Activated CD4-positive, alpha-beta T cell treated with anti-CD3 and anti-CD28 coated beads, Interleukin-2, amount 10 ng/mL, durations not matched to agents 7 days and 5 days (primary cell): ENCODE data around the gene PTN. TPM values are rescaled to one million over a fixed set of nuclear protein-coding genes. Genes with fewer than 3 reads are reported as not detected.
"Not testable (repeated sequence)": the region's sequence is repeated elsewhere in the genome, so short reads cannot be mapped to it uniquely, and the experiment has no call there.

Experiments
- CTCF ChIA-PET: fragments of 350-600 bp; sonication (Branson Sonifier 250); formaldehyde crosslinking; loops from one replicate; lab custom pipeline; 2021; ENCODE audit warnings: antibody characterized with exemption; lab: Charles Lee
- POLR2A ChIA-PET: fragments of 350-600 bp; sonication (Branson Sonifier 250); formaldehyde crosslinking; loops from one replicate; lab custom pipeline; 2021; ENCODE audit warnings: antibody characterized with exemption; lab: Charles Lee
- DNase-seq: peaks from one replicate; pipeline ENCODE4 v3.0.0-alpha.2; 2020
- H3K27ac Mint-ChIP-seq: one replicate; pipeline ENCODE4 v1.8.0; 2021; ENCODE audit warnings: mild to moderate bottlenecking, moderate library complexity, mixed read lengths
- H3K27me3 Mint-ChIP-seq: one replicate; pipeline ENCODE4 v1.8.0; 2021; ENCODE audit warnings: mixed read lengths
- H3K36me3 Mint-ChIP-seq: one replicate; pipeline ENCODE4 v1.8.0; 2021; ENCODE audit warnings: low read depth, mixed read lengths
- H3K4me1 Mint-ChIP-seq: one replicate; pipeline ENCODE4 v1.8.0; 2021; ENCODE audit warnings: mixed read lengths
- H3K4me3 Mint-ChIP-seq: one replicate; pipeline ENCODE4 v1.8.0; 2021; ENCODE audit warnings: mild to moderate bottlenecking, moderate library complexity, mixed read lengths
- H3K9me3 Mint-ChIP-seq: one replicate; pipeline ENCODE4 v1.8.0; 2021; ENCODE audit warnings: mixed read lengths
- total RNA-seq, 2 experiments: library from RNA; stranded (reverse); gene quantifications; one replicate each; pipeline ENCODE4 v1.2.3, GENCODE V29; 2021

PTN gene
- total RNA-seq, 2 experiments from 2014 or later: not detected

DNA sequence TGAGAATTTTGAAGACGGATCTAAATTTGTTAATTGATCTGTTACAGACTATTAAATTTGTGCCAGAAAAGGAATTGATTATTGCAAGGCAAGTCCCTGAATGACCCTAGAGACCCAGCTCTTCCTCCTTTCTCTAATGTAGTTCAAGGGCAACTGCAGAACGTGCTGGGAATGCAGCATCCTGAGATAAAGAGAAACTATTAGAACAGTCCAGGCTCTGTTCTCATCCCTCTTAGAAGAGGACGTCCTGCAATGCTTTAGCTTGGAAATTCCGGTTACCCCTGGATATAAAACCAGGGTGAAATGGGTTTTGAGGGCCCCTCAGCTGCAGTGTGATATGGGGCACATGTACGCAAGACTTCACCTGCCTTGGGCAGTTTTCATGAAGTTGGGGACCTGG lies 67.3 kb downstream of the PTN start:
- no peak for DNase-seq
- POLR2A ChIA-PET: no interaction called here
- no peaks in the 10 kb centered on the region for H3K36me3 Mint-ChIP-seq
- no peaks in the 10 kb centered on the region for H3K9me3 Mint-ChIP-seq
- no peak overlapping the region for H3K4me3 Mint-ChIP-seq
- H3K4me1 Mint-ChIP-seq: no peaks in the 10 kb centered on the region
- CTCF ChIA-PET: interaction anchor here (0.7 kb wide), 1 partner anchor 1658 kb away, joined by 3 read pairs; no protein-coding TSS in a partner anchor
- no peaks in the 10 kb centered on the region for H3K27me3 Mint-ChIP-seq
- H3K27ac Mint-ChIP-seq: no peak overlapping the region

DNA sequence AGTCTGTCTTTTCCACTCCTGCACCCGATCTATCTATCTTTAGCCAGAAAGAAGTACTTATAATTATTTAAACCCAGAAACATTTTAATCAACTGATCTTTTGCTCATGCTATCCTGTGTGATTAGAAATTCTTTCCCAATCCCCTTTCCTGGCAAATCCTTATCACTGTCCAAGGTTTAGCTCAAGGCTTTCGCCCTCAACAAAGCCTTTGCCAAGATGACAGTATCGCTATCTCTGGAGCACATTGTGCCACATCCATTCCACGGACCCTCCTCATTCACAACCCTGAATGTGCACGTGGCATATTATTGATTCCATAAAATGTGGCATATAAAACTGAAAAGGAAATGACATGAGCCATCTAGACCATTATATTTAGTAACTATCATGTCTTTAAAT lies 71.3 kb downstream of the PTN start:
- no peak for DNase-seq
- ChIA-PET CTCF (no interaction called here), POLR2A (no interaction called here)
- no peak overlapping the region for H3K27ac Mint-ChIP-seq
- H3K9me3 Mint-ChIP-seq: peaks cover 5% of the 10 kb centered on the region
- H3K27me3 Mint-ChIP-seq: no peaks in the 10 kb centered on the region
- H3K4me3 Mint-ChIP-seq: no peak overlapping the region
- no peaks in the 10 kb centered on the region for H3K4me1 Mint-ChIP-seq
- H3K36me3 Mint-ChIP-seq: no peaks in the 10 kb centered on the region

DNA sequence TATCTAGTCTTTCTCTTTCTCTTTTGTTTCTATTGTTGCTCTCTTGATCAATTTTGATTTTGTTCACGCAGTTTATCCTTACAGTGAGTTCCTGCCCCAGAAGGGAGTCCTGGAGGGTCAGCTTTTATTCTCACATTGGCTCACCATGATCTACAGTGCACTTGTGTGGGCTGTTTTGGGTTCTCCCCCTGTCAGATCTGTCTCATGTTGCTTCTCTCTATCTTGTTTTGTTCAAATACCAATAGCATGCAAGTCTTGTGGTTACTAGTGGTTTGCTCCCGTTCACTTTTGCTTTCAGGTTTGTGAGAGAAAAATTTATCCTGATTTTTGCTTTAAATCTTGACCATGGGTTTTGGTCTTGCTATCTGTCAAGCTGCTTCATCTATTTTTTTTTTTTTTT lies 74.3 kb downstream of the PTN start:
- no peak overlapping the region for H3K4me3 Mint-ChIP-seq
- H3K4me1 Mint-ChIP-seq: no peaks in the 10 kb centered on the region
- H3K27ac Mint-ChIP-seq: no peak overlapping the region
- POLR2A ChIA-PET: no interaction called here
- no peaks in the 10 kb centered on the region for H3K27me3 Mint-ChIP-seq
- peaks cover 5% of the 10 kb centered on the region for H3K9me3 Mint-ChIP-seq
- CTCF ChIA-PET: no interaction called here
- no peaks in the 10 kb centered on the region for H3K36me3 Mint-ChIP-seq
- DNase-seq: no peak

DNA sequence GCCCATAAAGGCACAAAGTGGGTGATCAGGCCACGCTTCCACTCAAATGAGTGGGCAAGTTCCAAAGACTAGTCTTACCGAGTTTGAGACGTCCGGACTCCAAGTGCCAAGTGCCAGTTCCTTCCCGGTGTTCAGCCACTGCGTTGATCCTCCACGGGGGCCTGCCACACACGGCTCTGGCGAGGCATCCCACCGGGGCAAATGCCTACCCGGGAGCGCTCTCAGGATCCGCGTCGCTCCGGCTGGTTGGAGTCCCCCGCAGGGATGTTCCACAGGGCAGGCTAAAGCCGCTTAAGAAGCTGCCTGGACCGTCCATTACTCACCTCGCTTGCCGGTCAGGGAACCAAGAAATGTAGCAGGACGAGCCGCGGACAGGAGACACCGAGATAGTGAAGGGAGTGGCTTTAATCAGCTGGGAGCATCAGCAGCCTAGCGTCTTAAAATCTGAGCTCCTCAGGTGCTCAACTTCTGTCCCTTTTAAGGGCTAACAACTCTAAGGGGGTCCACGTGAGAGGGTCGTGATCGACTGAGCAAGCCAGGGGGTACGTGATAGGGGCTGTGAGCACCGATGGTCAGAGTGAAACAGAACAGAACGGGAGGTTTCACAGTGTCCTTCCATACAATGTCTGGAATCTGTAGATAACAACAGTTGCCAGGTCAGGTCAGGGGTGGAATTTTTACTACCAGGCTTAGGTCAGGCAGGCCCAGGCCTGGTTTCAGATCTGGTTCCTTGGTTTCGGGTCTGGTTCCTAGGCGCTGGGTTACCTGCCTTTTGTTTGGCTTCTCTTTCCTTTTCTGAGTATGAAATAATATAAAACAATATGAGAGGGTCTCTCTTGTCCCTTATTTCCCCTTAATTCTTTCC lies 75.3 kb downstream of the PTN start:
- H3K36me3 Mint-ChIP-seq, POLR2A ChIA-PET, H3K27ac Mint-ChIP-seq, H3K4me1 Mint-ChIP-seq, H3K4me3 Mint-ChIP-seq, DNase-seq, H3K27me3 Mint-ChIP-seq, CTCF ChIA-PET, H3K9me3 Mint-ChIP-seq: not testable (repeated sequence)

DNA sequence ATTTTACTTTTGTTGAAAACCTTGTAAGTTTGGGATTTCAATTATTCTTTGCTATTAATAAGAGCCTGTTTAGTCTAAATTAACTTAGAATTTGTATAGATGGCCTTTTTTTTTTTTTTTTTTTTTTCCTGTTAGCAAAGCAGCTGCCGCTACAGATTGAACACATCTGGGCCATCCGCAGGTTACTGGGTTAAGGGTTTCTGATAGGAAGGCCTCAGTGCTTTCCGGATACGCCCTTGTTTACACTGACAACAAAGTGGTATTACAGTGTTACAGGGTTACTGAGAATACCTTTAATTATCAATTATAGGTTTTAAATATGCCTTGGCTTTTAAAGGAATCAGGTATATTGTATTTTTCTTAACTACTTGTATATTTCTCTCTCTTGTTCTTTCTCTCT lies 76.8 kb downstream of the PTN start:
- H3K9me3 Mint-ChIP-seq: peaks cover 7% of the 10 kb centered on the region
- POLR2A ChIA-PET: no interaction called here
- CTCF ChIA-PET: no interaction called here
- no peak overlapping the region for H3K27ac Mint-ChIP-seq
- DNase-seq: no peak
- no peaks in the 10 kb centered on the region for H3K4me1 Mint-ChIP-seq
- no peaks in the 10 kb centered on the region for H3K27me3 Mint-ChIP-seq
- no peaks in the 10 kb centered on the region for H3K36me3 Mint-ChIP-seq
- H3K4me3 Mint-ChIP-seq: no peak overlapping the region

DNA sequence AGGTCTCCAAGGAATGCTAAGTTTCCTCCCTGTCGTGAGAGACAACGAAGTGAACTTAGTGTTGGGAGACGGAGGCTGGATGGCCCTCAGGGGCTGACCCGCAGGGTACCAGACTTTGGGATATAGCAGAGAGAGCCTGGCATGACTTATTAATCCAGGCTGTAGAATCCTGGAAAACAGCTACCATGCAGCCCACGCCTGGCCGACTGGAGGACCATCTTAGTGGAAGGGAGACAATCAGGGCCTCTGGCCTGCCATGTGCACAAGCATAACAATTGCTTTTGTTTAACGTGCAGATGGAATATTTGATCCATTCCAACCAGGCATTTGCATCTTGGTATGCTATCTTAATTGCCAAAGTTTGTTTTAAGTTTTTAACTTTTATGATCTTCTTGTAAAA lies 78.1 kb downstream of the PTN start:
- H3K27me3 Mint-ChIP-seq, DNase-seq, H3K4me1 Mint-ChIP-seq, H3K4me3 Mint-ChIP-seq, CTCF ChIA-PET, H3K27ac Mint-ChIP-seq, H3K36me3 Mint-ChIP-seq, H3K9me3 Mint-ChIP-seq, POLR2A ChIA-PET: not testable (repeated sequence)

DNA sequence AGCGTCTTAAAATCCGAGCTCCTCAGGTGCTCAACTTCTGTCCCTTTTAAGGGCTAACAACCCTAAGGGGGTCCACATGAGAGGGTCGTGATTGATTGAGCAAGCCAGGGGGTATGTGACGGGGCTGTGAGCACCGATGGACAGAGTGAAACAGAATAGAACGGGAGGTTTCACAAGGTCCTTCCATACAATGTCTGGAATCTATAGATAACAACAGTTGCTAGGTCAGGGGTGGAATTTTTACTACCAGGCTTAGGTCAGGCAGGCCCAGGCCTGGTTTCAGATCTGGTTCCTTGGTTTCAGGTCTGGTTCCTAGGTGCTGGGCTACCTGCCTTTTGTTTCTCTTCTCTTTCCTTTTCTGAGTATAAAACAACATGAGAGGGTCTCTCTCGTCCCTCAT lies 80.9 kb downstream of the PTN start:
- ChIA-PET POLR2A (no interaction called here), CTCF (no interaction called here)
- Mint-ChIP-seq H3K4me1 (no peaks in the 10 kb centered on the region), H3K36me3 (no peaks in the 10 kb centered on the region), H3K27ac (no peak overlapping the region), H3K27me3 (no peaks in the 10 kb centered on the region), H3K9me3 (peaks cover 2% of the 10 kb centered on the region), H3K4me3 (no peak overlapping the region)
- no peak for DNase-seq

DNA sequence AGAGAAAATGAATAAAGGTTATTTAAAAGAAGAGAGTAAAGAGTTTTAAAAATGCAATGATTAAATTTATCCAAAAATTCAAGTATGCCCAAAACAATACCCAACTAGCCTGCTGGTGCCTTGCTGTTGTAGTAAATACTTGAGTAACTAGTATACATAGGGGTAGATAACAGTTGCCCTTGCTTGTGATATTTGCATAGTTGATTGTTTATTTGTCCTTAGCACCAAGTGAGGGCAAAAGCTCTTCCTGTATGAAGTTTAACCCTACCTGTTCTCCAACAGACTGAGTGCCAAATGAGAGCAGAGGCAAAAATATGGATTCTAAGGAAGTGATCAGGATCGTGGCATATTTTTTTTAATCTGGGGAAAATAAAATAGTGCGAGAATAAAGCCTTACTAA lies 85.0 kb downstream of the PTN start:
- H3K27ac Mint-ChIP-seq: no peak overlapping the region
- ChIA-PET POLR2A (no interaction called here), CTCF (no interaction called here)
- no peaks in the 10 kb centered on the region for H3K36me3 Mint-ChIP-seq
- H3K27me3 Mint-ChIP-seq: no peaks in the 10 kb centered on the region
- H3K4me3 Mint-ChIP-seq: no peak overlapping the region
- DNase-seq: no peak
- H3K9me3 Mint-ChIP-seq: peaks cover 2% of the 10 kb centered on the region
- H3K4me1 Mint-ChIP-seq: no peaks in the 10 kb centered on the region

DNA sequence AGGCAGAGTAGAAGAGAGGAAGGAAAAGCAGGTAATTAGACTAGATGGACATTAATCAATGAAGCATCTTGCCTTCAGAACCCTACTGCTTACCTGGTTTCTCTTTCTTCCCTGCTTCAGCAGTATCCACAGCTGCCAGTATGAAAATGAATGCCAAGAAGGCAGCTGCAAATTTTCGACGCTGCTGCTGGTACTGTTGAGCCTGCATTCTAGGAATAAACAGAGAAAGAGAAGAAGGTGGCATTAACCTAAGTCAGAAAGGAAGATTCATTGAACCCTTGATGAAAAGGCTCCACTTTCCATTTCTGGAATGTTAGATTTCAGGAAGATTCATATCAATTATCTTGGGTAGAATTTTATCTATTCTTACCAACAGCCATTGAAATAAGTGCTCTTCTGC lies 88.8 kb downstream of the PTN start:
- Mint-ChIP-seq H3K27ac (no peak overlapping the region), H3K4me3 (no peak overlapping the region), H3K36me3 (no peaks in the 10 kb centered on the region), H3K27me3 (no peaks in the 10 kb centered on the region), H3K4me1 (no peaks in the 10 kb centered on the region), H3K9me3 (no peaks in the 10 kb centered on the region)
- ChIA-PET CTCF (no interaction called here), POLR2A (no interaction called here)
- DNase-seq: no peak

DNA sequence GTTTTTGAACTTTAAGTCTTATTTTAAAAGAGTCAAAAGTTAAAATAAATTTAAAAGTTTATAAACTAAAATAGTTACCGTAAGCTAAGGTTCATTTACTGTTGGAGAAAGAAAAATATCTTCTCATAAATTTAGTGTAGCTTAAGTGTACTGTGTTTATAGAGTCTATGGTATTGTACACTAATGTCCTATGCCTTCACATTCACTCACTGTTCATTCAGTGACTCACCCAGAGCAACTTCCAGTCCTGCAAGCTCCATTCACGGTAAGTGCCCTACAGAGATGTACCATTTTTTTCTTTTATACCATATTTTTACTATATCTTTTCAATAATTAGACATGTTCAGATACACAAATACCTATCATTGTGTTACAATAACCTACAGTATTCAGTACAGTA lies 97.6 kb downstream of the PTN start:
- no peaks in the 10 kb centered on the region for H3K4me1 Mint-ChIP-seq
- no peak for DNase-seq
- no peaks in the 10 kb centered on the region for H3K27me3 Mint-ChIP-seq
- CTCF ChIA-PET: no interaction called here
- peaks cover 2% of the 10 kb centered on the region for H3K9me3 Mint-ChIP-seq
- no peak overlapping the region for H3K27ac Mint-ChIP-seq
- POLR2A ChIA-PET: no interaction called here
- H3K36me3 Mint-ChIP-seq: no peaks in the 10 kb centered on the region
- H3K4me3 Mint-ChIP-seq: no peak overlapping the region

DNA sequence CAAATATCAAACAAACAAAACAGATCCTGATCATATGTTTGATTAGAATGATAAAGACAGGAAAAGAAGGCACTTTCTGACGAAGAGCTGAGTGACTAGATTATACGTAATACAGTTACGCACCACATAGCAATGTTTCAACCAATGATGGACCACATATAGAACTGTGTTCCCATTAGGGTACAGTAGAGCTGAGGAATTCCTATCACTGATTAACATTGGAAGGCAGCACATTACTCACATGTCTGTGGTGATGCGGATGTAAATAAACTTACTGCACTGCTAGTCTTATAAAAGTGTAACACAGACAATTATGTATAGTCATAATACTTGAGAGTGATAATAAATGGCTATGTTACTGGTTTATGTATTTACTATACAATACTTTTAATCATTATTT lies 98.3 kb downstream of the PTN start:
- no peak overlapping the region for H3K4me3 Mint-ChIP-seq

DNA sequence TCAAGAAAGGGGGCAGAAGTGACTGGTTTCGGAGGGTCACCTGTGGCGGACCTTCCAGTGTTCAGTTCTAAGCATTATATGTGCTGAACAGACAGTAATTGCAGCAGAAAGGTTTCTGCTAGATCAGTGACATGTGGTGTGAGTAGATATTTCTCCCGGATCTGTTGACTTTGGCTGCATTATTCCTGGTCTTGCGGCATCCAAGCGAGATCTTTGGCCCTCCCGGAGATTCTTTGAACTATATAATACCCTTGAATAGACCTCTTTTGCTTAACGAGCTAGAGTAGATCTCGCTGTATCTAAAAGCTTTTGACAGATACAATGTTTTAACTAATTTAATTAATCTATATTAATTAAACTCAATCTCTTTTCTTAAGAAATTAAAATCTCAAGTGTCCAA lies 99.8 kb downstream of the PTN start:
- no peak overlapping the region for H3K4me3 Mint-ChIP-seq
- H3K9me3 Mint-ChIP-seq: peaks cover 2% of the 10 kb centered on the region
- H3K4me1 Mint-ChIP-seq: no peaks in the 10 kb centered on the region
- no peaks in the 10 kb centered on the region for H3K36me3 Mint-ChIP-seq
- no peak overlapping the region for H3K27ac Mint-ChIP-seq
- DNase-seq: no peak
- POLR2A ChIA-PET: no interaction called here
- no peaks in the 10 kb centered on the region for H3K27me3 Mint-ChIP-seq
- CTCF ChIA-PET: no interaction called here

More for the DNA sequence above, 98.3 kb downstream of the PTN start:
- Mint-ChIP-seq H3K36me3 (no peaks in the 10 kb centered on the region), H3K9me3 (peaks cover 2% of the 10 kb centered on the region), H3K4me1 (no peaks in the 10 kb centered on the region), H3K27me3 (no peaks in the 10 kb centered on the region), H3K27ac (no peak overlapping the region)
- POLR2A ChIA-PET: no interaction called here
- no peak for DNase-seq
- CTCF ChIA-PET: no interaction called here

DNA sequence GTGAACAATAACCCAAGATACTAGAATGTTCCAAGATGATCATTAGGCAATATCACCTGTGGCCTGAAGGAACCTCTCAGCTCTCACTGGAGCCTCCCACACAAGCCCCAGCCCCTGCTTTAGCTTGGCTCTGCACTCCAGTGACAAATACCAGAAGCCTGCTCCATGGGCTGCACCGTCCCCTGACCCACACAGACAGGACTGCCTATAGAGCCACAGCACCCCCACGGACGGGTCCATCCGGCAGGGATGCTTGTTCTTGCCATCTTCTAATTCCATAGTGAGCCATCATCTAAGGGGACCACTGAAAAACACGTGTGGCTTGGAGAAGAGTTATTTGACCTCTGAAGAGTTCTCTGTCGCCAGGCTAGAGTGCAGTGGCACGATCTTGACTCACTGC lies 100.9 kb downstream of the PTN start:
- no peaks in the 10 kb centered on the region for H3K4me1 Mint-ChIP-seq
- no peak for DNase-seq
- no peaks in the 10 kb centered on the region for H3K27me3 Mint-ChIP-seq
- ChIA-PET CTCF (no interaction called here), POLR2A (no interaction called here)
- H3K9me3 Mint-ChIP-seq: peaks cover 2% of the 10 kb centered on the region
- no peak overlapping the region for H3K27ac Mint-ChIP-seq
- no peaks in the 10 kb centered on the region for H3K36me3 Mint-ChIP-seq
- no peak overlapping the region for H3K4me3 Mint-ChIP-seq
